HCT116 (cell line): ENCODE results near the gene CD44.

ENCODE experiments used
- POLR2A ChIP-seq: IDR thresholded peaks from 2 replicates; pipeline ENCODE4 v1.7.0; 2011; ENCODE audit warnings: borderline replicate concordance; ENCODE audit not compliant: insufficient read depth, insufficient read length; ENCODE audit errors: extremely low read depth
- POLR2AphosphoS5 ChIP-seq: IDR thresholded peaks from 2 replicates; pipeline ENCODE4 v1.6.1; 2011; ENCODE audit warnings: mild to moderate bottlenecking, low read depth, low read length, moderate library complexity

DNA sequence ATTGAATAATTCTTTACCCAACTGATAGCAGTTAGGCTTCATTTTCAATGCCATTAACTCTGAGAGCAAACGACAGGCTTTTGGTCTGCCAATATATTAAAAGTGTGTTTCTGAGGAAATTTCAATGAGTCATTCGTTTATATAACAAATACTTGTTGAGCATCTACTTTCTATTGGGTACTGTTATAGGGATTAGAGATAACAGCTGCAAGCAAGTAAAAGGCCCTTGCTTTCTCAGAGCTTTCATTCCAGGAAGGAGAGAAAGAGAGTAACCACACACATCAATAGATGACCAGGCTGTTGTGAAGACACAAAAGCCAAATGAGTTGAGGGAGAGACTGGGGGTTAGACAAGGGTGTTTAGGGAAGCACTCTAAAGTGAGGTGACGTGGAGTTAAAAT is 35.7 kb downstream of the CD44 start:
- TF ChIP-seq POLR2A (no peak), POLR2AphosphoS5 (no peak)
